ENCODE data around the gene MICAL2.

DNA sequence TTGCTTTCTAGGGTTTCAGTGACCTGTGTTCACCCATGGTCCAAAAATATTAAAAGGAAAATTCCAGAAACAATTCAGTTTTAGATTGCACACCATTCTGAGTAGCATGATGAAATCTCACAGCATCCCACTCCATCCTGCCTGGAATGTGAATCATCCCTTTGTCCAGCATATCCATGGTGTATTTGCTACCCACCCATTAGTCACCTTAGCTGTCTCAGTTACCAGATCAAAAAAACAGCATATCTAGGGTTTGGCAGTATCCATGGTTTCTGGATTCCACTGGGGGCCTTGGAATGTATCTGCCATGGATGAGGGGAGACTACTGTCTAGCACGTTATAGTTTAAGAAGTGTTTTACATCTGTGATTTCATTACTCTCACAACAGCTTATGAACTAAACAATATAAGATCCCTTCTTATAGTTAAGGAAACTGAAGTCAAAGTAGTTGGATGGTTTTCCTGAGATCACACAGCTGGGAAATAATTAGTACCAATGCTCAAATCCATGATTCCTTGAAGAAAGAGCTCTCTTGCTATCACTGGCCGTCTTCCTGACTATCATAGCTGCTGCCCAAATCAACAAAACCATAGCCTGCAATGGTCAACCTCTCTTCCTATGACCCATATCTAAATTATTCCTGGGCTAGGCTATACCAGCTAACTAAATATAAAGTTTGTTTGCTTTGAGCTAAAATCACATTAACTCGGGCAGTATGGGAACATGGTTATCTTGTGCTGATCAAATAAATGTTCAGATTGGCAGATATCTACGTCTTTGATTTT is 122.6 kb downstream of the MICAL2 start:
- TF ChIP-seq, protein P1, sequence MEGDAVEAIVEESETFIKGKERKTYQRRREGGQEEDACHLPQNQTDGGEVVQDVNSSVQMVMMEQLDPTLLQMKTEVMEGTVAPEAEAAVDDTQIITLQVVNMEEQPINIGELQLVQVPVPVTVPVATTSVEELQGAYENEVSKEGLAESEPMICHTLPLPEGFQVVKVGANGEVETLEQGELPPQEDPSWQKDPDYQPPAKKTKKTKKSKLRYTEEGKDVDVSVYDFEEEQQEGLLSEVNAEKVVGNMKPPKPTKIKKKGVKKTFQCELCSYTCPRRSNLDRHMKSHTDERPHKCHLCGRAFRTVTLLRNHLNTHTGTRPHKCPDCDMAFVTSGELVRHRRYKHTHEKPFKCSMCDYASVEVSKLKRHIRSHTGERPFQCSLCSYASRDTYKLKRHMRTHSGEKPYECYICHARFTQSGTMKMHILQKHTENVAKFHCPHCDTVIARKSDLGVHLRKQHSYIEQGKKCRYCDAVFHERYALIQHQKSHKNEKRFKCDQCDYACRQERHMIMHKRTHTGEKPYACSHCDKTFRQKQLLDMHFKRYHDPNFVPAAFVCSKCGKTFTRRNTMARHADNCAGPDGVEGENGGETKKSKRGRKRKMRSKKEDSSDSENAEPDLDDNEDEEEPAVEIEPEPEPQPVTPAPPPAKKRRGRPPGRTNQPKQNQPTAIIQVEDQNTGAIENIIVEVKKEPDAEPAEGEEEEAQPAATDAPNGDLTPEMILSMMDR (conservative IDR thresholded peaks at IDR 0.05; ENCODE audit: low read length): no peak
- TF ChIP-seq EZH2phosphoT487 (IDR thresholded peaks at IDR 0.05; ENCODE audit: borderline replicate concordance, low read depth, low read length): no peak

Data from OCI-LY7 (cell line).